HepG2 (cell line): ENCODE results near the gene PASK.

Experiments
- CREM ChIP-seq, 2 experiments: sonication (generic) in 1 of 2; formaldehyde crosslinking in 1 of 2; IDR thresholded peaks; 2 replicates each; pipeline versions ENCODE4 v1.4.0 to v1.6.1; 2016 to 2020; ENCODE audit warnings: antibody characterized with exemption in 1 of 2, mild to moderate bottlenecking in 1 of 2, missing genetic modification reagents in 1 of 2
- CTCF ChIP-seq: sonication (generic); formaldehyde crosslinking; IDR thresholded peaks from 2 replicates; pipeline ENCODE4 v1.5.0; 2020; ENCODE audit warnings: mild to moderate bottlenecking, missing genetic modification reagents, moderate library complexity
- KDM5A ChIP-seq: fragments of 200-600 bp; sonication (generic); IDR thresholded peaks from 2 replicates; pipeline ENCODE4 v1.7.0; 2018; ENCODE audit warnings: antibody characterized with exemption, mild to moderate bottlenecking, low read length, borderline replicate concordance
- MLX ChIP-seq: IDR thresholded peaks from 2 replicates; pipeline ENCODE4 v1.6.1; 2016
- NR1H2 ChIP-seq: sonication (generic); formaldehyde crosslinking; IDR thresholded peaks from 2 replicates; pipeline ENCODE4 v1.8.1; 2022; ENCODE audit warnings: low read depth, missing genetic modification reagents, borderline replicate concordance
- PTBP1 ChIP-seq: fragments of 200-400 bp; formaldehyde crosslinking; IDR thresholded peaks from 2 replicates; pipeline ENCODE4 v1.6.1; 2018; ENCODE audit warnings: low read length, low read depth; ENCODE audit not compliant: poor library complexity, severe bottlenecking
- SMAD1 ChIP-seq: sonication (generic); formaldehyde crosslinking; IDR thresholded peaks from 2 replicates; pipeline ENCODE4 v1.4.0; 2020; ENCODE audit warnings: missing genetic modification reagents, low read depth, mild to moderate bottlenecking, borderline replicate concordance
- TP53 ChIP-seq: sonication (generic); formaldehyde crosslinking; conservative IDR thresholded peaks from 2 replicates; pipeline ENCODE4 v1.4.0; 2020; ENCODE audit warnings: missing genetic modification reagents
- ZNF207 ChIP-seq: fragments of 450-650 bp; IDR thresholded peaks from 2 replicates; pipeline ENCODE4 v1.6.1; 2016; ENCODE audit warnings: antibody characterized with exemption, borderline replicate concordance
- ZNF512 ChIP-seq: sonication (generic); formaldehyde crosslinking; IDR thresholded peaks from 2 replicates; pipeline ENCODE4 v1.4.0; 2020; ENCODE audit warnings: mild to moderate bottlenecking, missing genetic modification reagents

GRCh38 chr2:241139531-241140444 is 9.5 kb downstream of the PASK start:
- TF ChIP-seq CTCF (CRISPR knock-in tag) (no peak), SMAD1 (CRISPR knock-in tag) (no peak), PTBP1 (no peak), ZNF207 (no peak), CREM (IDR thresholded peaks at IDR 0.05) (no peak), CREM (CRISPR knock-in tag; IDR thresholded peaks at IDR 0.05) (no peak), ZNF512 (CRISPR knock-in tag) (no peak), NR1H2 (CRISPR knock-in tag) (no peak), KDM5A (no peak), MLX (CRISPR knock-in tag) (no peak), TP53 (CRISPR knock-in tag) (no peak)
